Neural progenitor cell (in vitro differentiated cells): ENCODE results near the gene TCF25. TPM values are rescaled to one million over a fixed set of nuclear protein-coding genes. Genes with fewer than 3 reads are reported as not detected.
"Not testable (repeated sequence)": the region's sequence is repeated elsewhere in the genome, so short reads cannot be mapped to it uniquely, and the experiment has no call there.

Experiments
- DNase-seq: peaks from one replicate; pipeline ENCODE4 v3.0.0-alpha.2; 2016; ENCODE audit warnings: low spot score
- H2AFZ ChIP-seq: fragments of 200-600 bp; sonication (generic); replicated peaks from 2 replicates; pipeline ENCODE4 v1.6.1; 2016; ENCODE audit warnings: antibody characterized with exemption
- H3F3A ChIP-seq: fragments of 200-600 bp; sonication (generic); 2 replicates; pipeline ENCODE4 v1.6.1; 2016; ENCODE audit warnings: antibody characterized with exemption, low read depth
- H3K27ac ChIP-seq: fragments of 200-600 bp; sonication (generic); 2 replicates; pipeline ENCODE4 v1.5.1; 2016; ENCODE audit warnings: mild to moderate bottlenecking
- H3K27me3 ChIP-seq: fragments of 200-600 bp; sonication (generic); 2 replicates; pipeline ENCODE4 v1.6.1; 2016; ENCODE audit warnings: mild to moderate bottlenecking, moderate library complexity
- H3K36me3 ChIP-seq: fragments of 200-600 bp; sonication (generic); 2 replicates; pipeline ENCODE4 v1.5.1; 2016
- H3K4me1 ChIP-seq: fragments of 200-600 bp; sonication (generic); 2 replicates; pipeline ENCODE4 v1.6.1; 2016; ENCODE audit warnings: mixed run types
- H3K4me2 ChIP-seq: fragments of 200-600 bp; sonication (generic); 2 replicates; pipeline ENCODE4 v1.6.1; 2016
- H3K4me3 ChIP-seq: fragments of 200-600 bp; sonication (generic); 2 replicates; pipeline ENCODE4 v1.5.1; 2016
- H3K79me2 ChIP-seq: fragments of 200-600 bp; sonication (generic); 2 replicates; pipeline ENCODE4 v1.6.1; 2016; ENCODE audit warnings: low read depth
- H3K9ac ChIP-seq: fragments of 200-600 bp; sonication (generic); 2 replicates; pipeline ENCODE4 v1.6.1; 2016
- H3K9me3 ChIP-seq: fragments of 200-600 bp; sonication (generic); 2 replicates; pipeline ENCODE4 v1.5.1; 2016; ENCODE audit warnings: low read depth
- H4K20me1 ChIP-seq: fragments of 200-600 bp; sonication (generic); 2 replicates; pipeline ENCODE4 v1.6.1; 2016; ENCODE audit warnings: low read depth
- H3K27ac Mint-ChIP-seq: 3 replicates; pipeline ENCODE4 v1.8.0; 2021; ENCODE audit warnings: mixed read lengths
- H3K27me3 Mint-ChIP-seq: 2 replicates; pipeline ENCODE4 v1.8.0; 2022; ENCODE audit warnings: low read depth, mild to moderate bottlenecking, inconsistent platforms, moderate library complexity, mixed read lengths; ENCODE audit not compliant: insufficient read depth
- H3K36me3 Mint-ChIP-seq: 3 replicates; pipeline ENCODE4 v1.8.0; 2021; ENCODE audit warnings: mixed read lengths
- H3K4me1 Mint-ChIP-seq: 3 replicates; pipeline ENCODE4 v1.8.0; 2021; ENCODE audit warnings: mixed read lengths
- H3K4me3 Mint-ChIP-seq: 3 replicates; pipeline ENCODE4 v1.8.0; 2021; ENCODE audit warnings: mild to moderate bottlenecking, moderate library complexity, mixed read lengths
- H3K9me3 Mint-ChIP-seq: 3 replicates; pipeline ENCODE4 v1.8.0; 2020; ENCODE audit warnings: mixed read lengths
- CTCF ChIP-seq: fragments of 200-600 bp; sonication (generic); IDR thresholded peaks from 2 replicates; pipeline ENCODE4 v1.5.1; 2017; ENCODE audit warnings: antibody characterized with exemption, mild to moderate bottlenecking
- EZH2 ChIP-seq: fragments of 200-600 bp; sonication (generic); IDR thresholded peaks from 2 replicates; pipeline ENCODE4 v1.6.1; 2017; ENCODE audit warnings: antibody characterized with exemption, mild to moderate bottlenecking, moderate library complexity
- EZH2phosphoT487 ChIP-seq: fragments of 200-600 bp; sonication (generic); IDR thresholded peaks from 2 replicates; pipeline ENCODE4 v1.6.1; 2017; ENCODE audit warnings: antibody characterized with exemption
- total RNA-seq: library from RNA; depleted of rRNA; stranded (reverse); fragments of >200 nt; gene quantifications from 2 replicates; pipeline ENCODE4 v1.2.3, GENCODE V29; 2015; ENCODE audit warnings: low replicate concordance

TCF25 gene
- total RNA-seq, 1 donor from 2014 or later, result 95.6 TPM

GRCh38 chr16:89829630-89830437, 43.6 kb upstream of the TCF25 start:
- no peak overlapping the region for H3K27ac Mint-ChIP-seq
- peak overlapping the region; percentile 93 for H3K4me2 ChIP-seq

GRCh38 chr16:89831810-89832328, 41.5 kb upstream of the TCF25 start:
- Mint-ChIP-seq H3K4me1 (peaks cover 14% of the 10 kb centered on the region), H3K4me3 (peak overlapping the region; percentile 21), H3K9me3 (peaks cover 3% of the 10 kb centered on the region), H3K27me3 (peaks cover 6% of the 10 kb centered on the region), H3K36me3 (peaks cover 18% of the 10 kb centered on the region), H3K27ac (no peak overlapping the region)
- no peak for DNase-seq
- no peaks in the 10 kb centered on the region for H3K27me3 ChIP-seq
- no peak overlapping the region for H2AFZ ChIP-seq
- no peaks in the 10 kb centered on the region for H3K36me3 ChIP-seq
- no peak overlapping the region for H3K4me2 ChIP-seq
- H3K27ac ChIP-seq, result no peak overlapping the region
- H3K9me3 ChIP-seq, result no peaks in the 10 kb centered on the region
- peaks cover 20% of the 10 kb centered on the region for H4K20me1 ChIP-seq
- TF ChIP-seq EZH2phosphoT487 (no peak), EZH2 (no peak), CTCF (no peak)
- H3K79me2 ChIP-seq, result no peaks in the 10 kb centered on the region
- peaks cover 23% of the 10 kb centered on the region for H3F3A ChIP-seq
- H3K4me1 ChIP-seq, result no peaks in the 10 kb centered on the region
- H3K4me3 ChIP-seq, result no peak overlapping the region
- no peak overlapping the region for H3K9ac ChIP-seq

More at GRCh38 chr16:89829630-89830437, 43.6 kb upstream of the TCF25 start:
- no peaks in the 10 kb centered on the region for H3K79me2 ChIP-seq
- no peaks in the 10 kb centered on the region for H3K36me3 ChIP-seq
- peaks cover under 1% of the 10 kb centered on the region for H3K9me3 Mint-ChIP-seq
- H2AFZ ChIP-seq, result no peak overlapping the region
- H3K9me3 ChIP-seq, result no peaks in the 10 kb centered on the region
- H3K27ac ChIP-seq, result no peak overlapping the region
- H3F3A ChIP-seq, result peaks cover 27% of the 10 kb centered on the region
- no peaks in the 10 kb centered on the region for H3K4me1 ChIP-seq
- H4K20me1 ChIP-seq, result peaks cover 22% of the 10 kb centered on the region
- peak overlapping the region; percentile 94 for H3K4me3 Mint-ChIP-seq
- H3K27me3 Mint-ChIP-seq, result peaks cover 12% of the 10 kb centered on the region
- peaks cover 15% of the 10 kb centered on the region for H3K36me3 Mint-ChIP-seq
- TF ChIP-seq EZH2phosphoT487 (no peak), EZH2 (no peak), CTCF (no peak)
- no peak overlapping the region for H3K4me3 ChIP-seq
- H3K4me1 Mint-ChIP-seq, result peaks cover 14% of the 10 kb centered on the region
- no peaks in the 10 kb centered on the region for H3K27me3 ChIP-seq
- no peak overlapping the region for H3K9ac ChIP-seq
- DNase-seq, result no peak

GRCh38 chr16:89833664-89834363, 39.6 kb upstream of the TCF25 start:
- not testable (repeated sequence) for H3K27ac ChIP-seq, H3K4me3 ChIP-seq, H3K4me2 ChIP-seq, H3K9me3 Mint-ChIP-seq, H3K36me3 ChIP-seq, H3F3A ChIP-seq, H3K9me3 ChIP-seq, H3K27ac Mint-ChIP-seq, H3K27me3 Mint-ChIP-seq, H3K4me1 ChIP-seq, H3K79me2 ChIP-seq, H2AFZ ChIP-seq, H3K27me3 ChIP-seq, DNase-seq, H3K4me3 Mint-ChIP-seq, H3K9ac ChIP-seq
- H4K20me1 ChIP-seq, result peaks cover 19% of the 10 kb centered on the region
- Mint-ChIP-seq H3K4me1 (peaks cover 11% of the 10 kb centered on the region), H3K36me3 (peaks cover 18% of the 10 kb centered on the region)

- not testable (repeated sequence) for H3K79me2 ChIP-seq, H2AFZ ChIP-seq, H3K4me2 ChIP-seq, H3K4me1 ChIP-seq, H3K36me3 ChIP-seq, H3K27me3 Mint-ChIP-seq, H3K27me3 ChIP-seq, H4K20me1 ChIP-seq, H3K4me3 ChIP-seq, H3K4me1 Mint-ChIP-seq, H3F3A ChIP-seq, H3K9me3 ChIP-seq, H3K9me3 Mint-ChIP-seq, DNase-seq, H3K27ac ChIP-seq, H3K27ac Mint-ChIP-seq, H3K9ac ChIP-seq
- Mint-ChIP-seq H3K4me3 (peak overlapping the region; percentile 24), H3K36me3 (peaks cover 16% of the 10 kb centered on the region)
Observed at GRCh38 chr16:89834813-89835363, 38.5 kb upstream of the TCF25 start.

- not testable (repeated sequence) for H3K4me3 Mint-ChIP-seq, H4K20me1 ChIP-seq, H3K4me2 ChIP-seq, H3K27me3 Mint-ChIP-seq, H3K4me1 ChIP-seq, H3K9me3 ChIP-seq, H3F3A ChIP-seq, H3K27ac Mint-ChIP-seq, H3K79me2 ChIP-seq, H3K27ac ChIP-seq, H3K4me1 Mint-ChIP-seq, H3K9ac ChIP-seq, DNase-seq, H3K9me3 Mint-ChIP-seq, H3K4me3 ChIP-seq, H3K36me3 ChIP-seq, H3K27me3 ChIP-seq, H2AFZ ChIP-seq
- peaks cover 14% of the 10 kb centered on the region for H3K36me3 Mint-ChIP-seq
Observed at GRCh38 chr16:89836484-89836883, 36.9 kb upstream of the TCF25 start.
